GM08714 (cell line): ENCODE data around the gene ANKRD33B.

Source experiments
- H3K4me3 ChIP-seq: fragments of 200-500 bp; sonication (Bioruptor generic); 2 replicates; pipeline ENCODE4 v1.5.1; 2014; ENCODE audit warnings: mild to moderate bottlenecking, low read length, inconsistent platforms
- ZNF274 ChIP-seq: IDR thresholded peaks from 2 replicates; pipeline ENCODE4 v1.6.1; 2012; ENCODE audit warnings: mild to moderate bottlenecking, low read depth, low read length

The ANKRD33B gene

DNA sequence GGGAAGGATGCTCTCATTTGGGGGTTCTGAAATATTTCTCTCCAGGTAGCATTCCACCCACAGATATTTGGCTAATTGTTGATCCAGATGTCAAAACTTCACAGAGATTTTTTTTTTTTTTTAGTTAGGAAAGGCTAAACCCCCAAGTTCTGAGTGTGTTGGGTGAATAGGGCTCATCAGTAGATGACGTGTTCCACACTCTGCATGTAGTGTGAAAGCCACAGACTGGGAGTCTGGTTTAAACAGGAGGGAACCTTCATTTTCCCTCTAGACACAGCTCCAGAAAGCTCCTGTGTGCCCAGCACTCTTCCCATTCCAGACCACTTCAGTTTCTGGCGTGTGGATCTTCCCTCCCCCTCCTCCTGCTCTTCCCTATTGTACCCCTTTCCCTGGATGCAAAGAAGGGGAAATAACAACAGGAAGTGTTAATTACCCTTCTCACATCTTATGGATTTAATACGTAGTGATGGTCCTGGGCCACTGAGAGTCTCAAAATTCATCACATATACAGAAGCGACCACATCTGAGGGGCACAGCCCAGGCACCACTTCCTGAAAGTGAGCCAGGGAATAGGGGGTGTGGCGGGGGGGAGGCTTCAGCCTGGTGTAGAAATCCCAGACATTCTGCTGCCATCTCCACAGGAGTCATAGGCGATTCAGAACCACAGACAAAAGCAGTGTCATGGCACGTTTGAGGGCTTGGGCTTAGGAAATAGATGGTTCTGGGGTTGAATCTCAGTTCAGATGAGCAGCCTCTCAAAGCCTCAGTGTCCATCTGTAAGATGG, 132.1 kb downstream of the ANKRD33B start:
- TF ChIP-seq ZNF274, result no peak
- H3K4me3 ChIP-seq, result no peak overlapping the region

DNA sequence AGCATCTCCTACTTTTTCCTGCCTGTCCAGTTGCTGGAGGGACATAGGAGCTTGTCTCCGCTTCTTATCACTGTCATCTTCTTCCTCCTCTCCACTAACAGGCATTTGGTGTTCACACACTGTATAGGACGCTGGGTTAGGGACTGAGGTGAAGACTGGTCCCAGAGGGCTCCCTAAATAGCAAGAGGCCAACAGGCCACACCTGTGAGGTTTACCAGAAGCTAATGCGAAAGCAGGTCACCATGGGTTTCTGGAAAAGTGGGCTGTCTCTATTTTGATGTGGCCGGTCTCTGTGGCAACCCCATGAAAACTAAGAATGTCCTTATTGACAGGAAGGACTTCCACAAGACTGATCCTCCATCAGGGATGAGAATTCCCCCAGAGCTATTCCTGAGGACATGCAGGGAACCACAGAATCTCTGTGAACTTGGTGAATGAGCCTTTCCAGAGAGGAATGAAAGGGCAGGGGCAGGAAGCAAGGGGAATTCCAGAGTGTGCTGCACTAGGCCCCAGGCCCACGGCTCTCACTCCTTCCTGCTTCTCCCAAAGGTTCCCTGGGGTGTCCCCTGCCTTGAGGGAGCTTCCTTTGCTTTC, 135.5 kb downstream of the ANKRD33B start:
- no peak overlapping the region; the same call in 1 of the 2 replicates for H3K4me3 ChIP-seq
- no peak for TF ChIP-seq ZNF274

DNA sequence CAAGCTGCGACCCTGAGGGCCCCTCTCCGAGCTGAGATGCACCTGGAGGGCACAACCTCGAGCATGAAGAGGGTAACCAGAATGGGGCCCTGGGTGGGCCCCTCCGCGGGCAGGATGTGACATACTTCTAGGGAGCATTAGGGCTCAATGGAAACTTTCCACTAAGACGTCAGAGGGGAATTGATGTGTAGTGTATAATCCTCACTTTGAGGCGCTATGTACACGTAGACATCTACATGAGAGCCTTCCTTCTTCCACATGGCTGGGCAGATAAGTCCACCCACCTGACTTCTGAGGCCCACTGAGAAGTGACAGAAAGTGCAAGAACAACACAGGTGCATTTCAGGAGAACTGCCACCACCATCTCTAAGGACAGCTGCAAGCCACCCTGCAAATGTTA, 136.1 kb downstream of the ANKRD33B start:
- TF ChIP-seq ZNF274, result no peak
- H3K4me3 ChIP-seq, result no peak overlapping the region; the same call in 1 of the 2 replicates

DNA sequence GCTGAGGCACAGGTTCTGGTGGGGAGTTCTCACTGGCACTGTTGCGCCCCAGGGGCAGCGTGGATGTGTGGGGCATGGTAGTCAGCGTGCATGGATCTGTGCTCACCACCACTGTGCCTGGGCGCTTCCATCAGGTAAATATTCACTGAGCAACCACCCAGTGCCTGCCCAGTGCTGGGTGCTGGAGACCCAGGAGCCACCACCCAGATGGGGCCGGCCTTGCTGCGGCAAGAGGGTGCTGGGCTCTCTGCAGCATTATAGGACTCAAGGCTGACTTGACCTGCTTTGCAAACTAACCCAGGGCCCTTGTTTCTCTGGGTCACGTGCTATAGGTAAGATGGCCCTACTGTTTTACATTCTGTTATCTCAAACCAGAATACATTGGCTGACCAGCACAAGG, 136.6 kb downstream of the ANKRD33B start:
- no peak for TF ChIP-seq ZNF274
- no peak overlapping the region; the same call in 1 of the 2 replicates for H3K4me3 ChIP-seq

DNA sequence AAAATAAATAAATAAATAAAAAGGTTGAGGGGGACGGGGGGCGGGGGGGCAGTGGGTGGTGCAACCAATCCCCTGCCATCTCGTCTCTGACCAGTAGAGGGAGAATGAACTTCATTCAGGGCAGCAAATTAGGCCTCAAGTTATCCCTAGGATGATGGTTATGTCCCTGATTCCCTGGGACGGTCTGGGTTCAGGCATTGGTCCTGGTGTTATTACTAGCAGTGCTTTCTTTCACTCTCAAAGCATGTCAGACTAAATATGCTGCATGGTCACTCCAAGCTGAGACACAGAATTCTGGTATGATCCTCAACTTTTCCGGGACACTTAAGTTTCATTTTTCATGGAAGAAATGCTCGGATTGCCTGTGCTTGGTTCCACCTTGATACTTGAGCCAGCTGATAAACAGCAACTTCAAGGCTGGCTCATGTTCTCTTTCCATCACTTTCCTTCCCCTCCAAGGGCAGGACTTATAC, 137.7 kb downstream of the ANKRD33B start:
- no peak overlapping the region for H3K4me3 ChIP-seq

DNA sequence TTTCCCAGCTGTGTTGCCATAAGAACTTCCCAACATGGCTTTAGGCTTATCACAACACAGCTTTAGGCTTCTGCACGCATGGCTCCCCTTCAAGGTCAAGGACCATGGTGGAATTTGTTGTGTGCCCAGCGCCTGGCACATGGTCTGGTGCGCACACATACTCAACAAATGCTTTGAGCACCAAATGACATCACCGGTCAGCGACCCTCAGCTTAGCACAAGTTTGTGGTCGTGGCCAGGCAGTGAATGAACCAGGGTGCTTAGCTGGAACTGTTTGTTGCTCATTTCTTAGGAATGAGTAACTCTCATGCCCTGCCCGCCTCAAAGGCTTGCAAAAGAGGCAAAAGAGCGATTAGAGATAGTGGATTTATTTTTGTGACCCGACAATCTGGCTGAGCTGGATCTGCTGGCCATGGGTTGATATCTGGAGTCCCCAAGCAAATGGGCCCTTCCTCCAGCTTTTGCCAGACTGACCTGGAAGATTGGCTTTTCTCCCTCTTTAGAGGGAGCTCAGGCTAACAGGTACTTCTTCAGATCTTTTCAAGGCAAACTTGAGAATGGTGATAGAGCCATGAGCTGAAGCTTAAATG, 138.3 kb downstream of the ANKRD33B start:
- TF ChIP-seq ZNF274, result no peak
- no peak overlapping the region for H3K4me3 ChIP-seq

More for the DNA sequence above, 137.7 kb downstream of the ANKRD33B start:
- no peak for TF ChIP-seq ZNF274

DNA sequence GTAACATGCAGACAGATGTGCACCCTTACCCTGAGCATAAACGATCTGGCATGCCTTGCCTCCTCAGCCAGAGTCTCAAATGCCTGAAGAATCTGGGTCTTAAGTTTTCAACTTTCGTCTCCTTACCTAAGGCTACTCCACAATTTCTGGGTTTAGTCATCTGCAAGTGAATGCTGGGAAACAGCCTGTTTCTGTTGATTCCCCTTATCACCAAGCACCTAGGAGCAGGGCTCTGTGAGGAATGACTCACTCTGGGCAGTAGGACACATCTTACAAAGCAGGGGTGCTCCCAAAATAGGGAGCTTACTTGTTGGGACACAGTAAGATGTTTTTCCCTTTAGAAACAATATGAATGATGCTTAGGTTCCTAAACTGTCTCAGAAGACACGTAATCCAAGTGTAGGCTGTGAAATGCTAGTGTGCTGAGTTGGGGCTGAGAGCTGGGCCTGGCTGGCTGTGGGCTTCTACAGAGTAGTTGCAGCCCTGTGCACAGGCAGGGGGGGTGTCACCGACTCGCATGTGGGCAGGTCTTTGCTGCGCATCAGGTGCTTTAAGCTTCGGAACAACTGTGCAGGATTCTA, 139.1 kb downstream of the ANKRD33B start:
- no peak for TF ChIP-seq ZNF274
- H3K4me3 ChIP-seq, result no peak overlapping the region

DNA sequence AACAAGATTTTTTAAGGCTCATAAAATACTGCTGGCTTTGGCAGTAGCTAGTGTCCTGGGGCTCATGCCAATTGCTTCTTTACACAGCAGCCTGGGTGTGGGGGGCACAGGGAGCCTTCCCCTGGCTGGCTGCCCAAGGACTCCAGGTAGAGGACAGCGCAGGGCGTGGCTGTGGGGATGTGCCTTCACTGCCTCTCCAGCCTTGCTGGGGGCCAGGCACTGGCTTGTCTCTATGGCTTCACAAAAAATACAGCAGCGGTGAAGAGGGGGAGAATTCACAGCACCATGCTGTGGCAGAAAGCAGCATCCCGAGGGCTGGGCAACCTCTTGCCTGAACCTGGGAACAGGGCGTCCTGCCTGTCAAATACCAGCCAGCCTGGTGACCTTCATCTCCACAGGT, 139.8 kb downstream of the ANKRD33B start:
- no peak for TF ChIP-seq ZNF274
- no peak overlapping the region for H3K4me3 ChIP-seq

DNA sequence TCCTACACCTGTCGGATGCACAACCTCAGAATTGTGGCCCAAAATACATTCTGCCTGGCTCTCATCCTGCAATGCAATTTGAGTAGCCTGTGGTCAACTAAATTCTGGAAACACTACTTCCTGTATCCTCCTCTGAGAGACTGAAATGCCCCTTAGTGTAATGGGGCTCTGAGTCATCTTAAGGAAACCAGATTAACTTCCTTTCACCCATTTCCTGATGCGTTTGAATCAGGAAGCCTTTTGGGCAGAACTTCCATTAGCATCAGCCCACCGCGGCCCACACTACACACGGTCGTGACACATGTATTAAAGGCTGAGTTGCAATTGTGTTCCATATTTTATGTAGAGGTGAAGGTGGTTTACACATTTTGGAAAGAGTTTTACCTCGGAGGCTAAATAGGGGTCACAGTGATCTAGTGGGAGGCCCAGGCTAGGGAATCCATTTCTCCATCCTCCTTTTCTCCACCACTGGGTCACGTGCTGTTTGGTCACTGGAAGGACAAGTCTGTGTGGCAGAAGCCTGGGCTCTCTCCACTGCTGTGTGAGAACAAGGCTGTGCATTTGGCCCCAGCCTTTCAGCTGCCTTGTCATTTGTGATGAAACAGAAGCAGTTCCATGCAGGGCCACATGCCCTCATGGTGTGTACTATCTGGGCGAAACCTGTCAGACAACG, 141.2 kb downstream of the ANKRD33B start:
- TF ChIP-seq ZNF274, result no peak
- no peak overlapping the region for H3K4me3 ChIP-seq

DNA sequence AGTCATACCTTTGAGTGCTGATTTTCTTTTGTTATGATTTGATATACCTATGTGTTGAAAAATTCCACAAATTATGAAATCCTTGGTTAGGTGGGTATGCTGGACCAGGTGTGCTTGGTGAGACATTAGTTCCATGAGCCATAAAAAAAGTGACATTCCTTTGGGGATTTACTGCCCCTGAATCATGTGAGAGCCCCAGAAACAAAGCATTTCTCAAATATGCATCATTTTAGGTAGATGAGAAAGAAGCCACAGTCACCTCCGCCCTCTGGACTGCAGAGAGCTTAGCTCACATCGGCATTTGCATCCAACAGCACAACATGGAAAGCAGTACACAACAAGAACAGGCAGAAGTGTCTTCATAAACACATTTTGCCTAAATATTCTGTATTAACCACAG, 141.9 kb downstream of the ANKRD33B start:
- TF ChIP-seq ZNF274, result no peak
- H3K4me3 ChIP-seq, result no peak overlapping the region

DNA sequence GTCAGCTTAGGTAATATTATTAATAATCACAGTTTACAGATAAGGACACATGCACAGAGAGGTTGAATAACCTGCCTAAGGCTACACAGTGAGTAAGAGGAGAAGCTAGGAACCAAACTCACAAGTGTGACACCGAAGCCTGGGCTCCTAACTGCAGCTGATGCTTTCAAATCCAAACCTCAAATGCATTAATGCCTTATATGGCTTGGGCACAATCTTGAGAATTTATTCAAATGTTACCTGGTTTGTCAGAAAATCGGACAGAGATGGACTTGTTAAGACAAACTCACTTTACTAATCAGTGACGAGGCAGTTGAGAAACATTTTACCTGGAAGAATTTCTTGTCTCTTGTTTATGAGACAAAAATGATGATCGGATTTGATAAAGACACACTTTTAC, 142.5 kb downstream of the ANKRD33B start:
- H3K4me3 ChIP-seq, result no peak overlapping the region
- TF ChIP-seq ZNF274, result no peak
